Heart left ventricle (tissue), 13 donors: ENCODE measurements around the gene NXPH4.

ENCODE experiments used
- POLR2A ChIP-seq, 2 donors: fragments of 450-650 bp; IDR thresholded peaks; one replicate each; pipeline ENCODE4 v1.6.1; 2017; ENCODE audit warnings: antibody characterized with exemption in 2 of 2, mild to moderate bottlenecking in 2 of 2, moderate library complexity in 2 of 2
- TF ChIP-seq, protein P1 (sequence below), 12 donors: fragments of 200-600 bp; sonication (generic) in 4 of 12; IDR thresholded peaks; one replicate each; pipeline versions ENCODE4 v1.5.0 to v1.8.0; 2018 to 2022; ENCODE audit warnings: antibody characterized with exemption in 12 of 12, mild to moderate bottlenecking in 5 of 12
- donor health status: ischemic (EF 13 %, LVEDD 7.1; RV severe dilation, severe dysfunction).
- donor health status: DM: no; HTN: yes; CAD: no.
- donor health status: DM: no; HTN: no; CAD: no.
- donor health status: ischemic (EF 25% LVEDD 6.9; RV normal size, moderate dysfunction).
- donor health status: ischemic (EF 25% LVEDD 5.7; RV mildly dilated, moderate dysfunction).
- donor health status: ischemic (EF 35%, LVEDD 5.7; RV mildly dilated, moderate dysfunction).
- donor health status: nonischemic (EF 11% LVEDD 7.7; RV severe dilation, severe dysfunction).
- donor health status: DM: yes; HTN: yes; CAD: no.
- donor health status: PGD.
- donor health status: ischemic (EF 29% LVEDD 5.4; RV normal size, mild dysfunction).
- donor health status: nonischemic (EF 23%, LVEDD 6.1; RV moderate dilation, normal function).

DNA sequence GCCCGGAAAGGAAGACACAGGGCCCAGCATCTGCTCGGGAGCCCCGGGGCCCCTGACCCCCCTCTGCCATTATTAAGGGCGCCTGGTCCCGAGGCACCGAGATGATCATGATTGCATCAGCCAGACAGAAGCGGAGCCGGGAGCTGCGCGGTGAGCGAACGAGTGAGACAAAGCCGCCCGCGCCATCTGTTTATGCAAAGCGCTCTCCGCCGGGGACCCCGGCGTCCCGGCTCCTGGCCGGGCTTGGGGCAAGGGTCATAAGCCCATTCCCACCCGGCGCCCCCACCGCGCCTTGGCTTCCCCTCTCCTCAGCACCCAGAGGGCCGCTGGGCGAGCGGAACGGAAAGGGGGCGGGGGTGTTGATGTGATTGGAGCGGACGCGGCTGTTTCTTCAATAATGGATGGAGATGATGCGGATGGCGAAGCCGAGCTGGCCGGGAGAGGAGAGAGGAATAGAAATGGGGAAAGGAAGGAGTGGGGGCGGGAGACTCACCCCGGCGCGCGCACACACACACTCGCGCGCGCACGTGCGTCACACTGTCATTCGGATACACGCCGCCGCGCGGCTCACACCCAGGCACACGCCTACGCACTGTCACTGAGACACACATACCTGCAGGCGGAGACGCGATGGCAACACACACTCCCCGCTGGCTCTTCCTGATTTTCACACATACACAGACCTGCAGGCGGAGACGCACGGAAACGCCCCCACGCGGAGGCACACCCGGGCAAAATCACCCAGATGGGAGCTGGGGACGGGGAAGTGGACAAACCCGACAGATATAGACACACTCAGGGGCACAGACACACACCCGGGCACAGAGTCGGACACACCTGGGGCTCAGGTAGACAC is 23.7 kb downstream of the NXPH4 start:
- TF ChIP-seq, protein P1, sequence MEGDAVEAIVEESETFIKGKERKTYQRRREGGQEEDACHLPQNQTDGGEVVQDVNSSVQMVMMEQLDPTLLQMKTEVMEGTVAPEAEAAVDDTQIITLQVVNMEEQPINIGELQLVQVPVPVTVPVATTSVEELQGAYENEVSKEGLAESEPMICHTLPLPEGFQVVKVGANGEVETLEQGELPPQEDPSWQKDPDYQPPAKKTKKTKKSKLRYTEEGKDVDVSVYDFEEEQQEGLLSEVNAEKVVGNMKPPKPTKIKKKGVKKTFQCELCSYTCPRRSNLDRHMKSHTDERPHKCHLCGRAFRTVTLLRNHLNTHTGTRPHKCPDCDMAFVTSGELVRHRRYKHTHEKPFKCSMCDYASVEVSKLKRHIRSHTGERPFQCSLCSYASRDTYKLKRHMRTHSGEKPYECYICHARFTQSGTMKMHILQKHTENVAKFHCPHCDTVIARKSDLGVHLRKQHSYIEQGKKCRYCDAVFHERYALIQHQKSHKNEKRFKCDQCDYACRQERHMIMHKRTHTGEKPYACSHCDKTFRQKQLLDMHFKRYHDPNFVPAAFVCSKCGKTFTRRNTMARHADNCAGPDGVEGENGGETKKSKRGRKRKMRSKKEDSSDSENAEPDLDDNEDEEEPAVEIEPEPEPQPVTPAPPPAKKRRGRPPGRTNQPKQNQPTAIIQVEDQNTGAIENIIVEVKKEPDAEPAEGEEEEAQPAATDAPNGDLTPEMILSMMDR (IDR thresholded peaks at IDR 0.05), result peak in 1 of 12 donors; percentile 1
- no peak for TF ChIP-seq POLR2A (IDR thresholded peaks at IDR 0.05)
